ENCODE measurements around the gene BTBD9. TPM values are rescaled to one million over a fixed set of nuclear protein-coding genes. Genes with fewer than 3 reads are reported as not detected.

BTBD9 gene
- total RNA-seq, 1 donor from 2014 or later = 47.9 TPM

DNA sequence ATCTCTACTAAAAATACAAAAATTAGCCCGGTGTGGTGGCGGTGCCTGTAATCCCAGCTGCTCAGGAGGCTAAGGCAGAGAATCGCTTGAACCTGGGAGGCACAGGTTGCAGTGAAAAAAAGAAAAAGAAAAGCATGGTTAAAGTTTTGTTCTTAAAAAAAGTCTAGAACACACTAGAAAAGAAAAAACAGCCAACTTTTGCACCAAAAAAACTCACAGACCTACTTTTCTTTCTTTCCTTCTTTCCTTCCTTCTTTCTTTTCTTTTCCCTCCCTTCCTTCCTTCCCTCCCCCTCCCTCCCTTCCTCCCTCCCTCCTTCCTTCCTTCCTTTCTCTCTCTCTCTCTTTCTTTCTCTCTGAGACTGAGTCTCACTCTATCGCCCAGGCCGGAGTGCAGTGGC, 204.4 kb downstream of the BTBD9 start:
- ATAC-seq = no peak
- H3K36me3 ChIP-seq = no peaks in the 10 kb centered on the region
- H3K9me3 ChIP-seq = no peaks in the 10 kb centered on the region
- TF ChIP-seq, protein P1, sequence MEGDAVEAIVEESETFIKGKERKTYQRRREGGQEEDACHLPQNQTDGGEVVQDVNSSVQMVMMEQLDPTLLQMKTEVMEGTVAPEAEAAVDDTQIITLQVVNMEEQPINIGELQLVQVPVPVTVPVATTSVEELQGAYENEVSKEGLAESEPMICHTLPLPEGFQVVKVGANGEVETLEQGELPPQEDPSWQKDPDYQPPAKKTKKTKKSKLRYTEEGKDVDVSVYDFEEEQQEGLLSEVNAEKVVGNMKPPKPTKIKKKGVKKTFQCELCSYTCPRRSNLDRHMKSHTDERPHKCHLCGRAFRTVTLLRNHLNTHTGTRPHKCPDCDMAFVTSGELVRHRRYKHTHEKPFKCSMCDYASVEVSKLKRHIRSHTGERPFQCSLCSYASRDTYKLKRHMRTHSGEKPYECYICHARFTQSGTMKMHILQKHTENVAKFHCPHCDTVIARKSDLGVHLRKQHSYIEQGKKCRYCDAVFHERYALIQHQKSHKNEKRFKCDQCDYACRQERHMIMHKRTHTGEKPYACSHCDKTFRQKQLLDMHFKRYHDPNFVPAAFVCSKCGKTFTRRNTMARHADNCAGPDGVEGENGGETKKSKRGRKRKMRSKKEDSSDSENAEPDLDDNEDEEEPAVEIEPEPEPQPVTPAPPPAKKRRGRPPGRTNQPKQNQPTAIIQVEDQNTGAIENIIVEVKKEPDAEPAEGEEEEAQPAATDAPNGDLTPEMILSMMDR (IDR thresholded peaks at IDR 0.05) = no peak
- no peaks in the 10 kb centered on the region for H3K27me3 ChIP-seq
- no peak overlapping the region for H3K27ac ChIP-seq
- intact Hi-C loops (cut with DNase I) = no loop called here
- no peak for DNase-seq
- H3K4me3 ChIP-seq = no peak overlapping the region
- no peaks in the 10 kb centered on the region for H3K4me1 ChIP-seq

DNA sequence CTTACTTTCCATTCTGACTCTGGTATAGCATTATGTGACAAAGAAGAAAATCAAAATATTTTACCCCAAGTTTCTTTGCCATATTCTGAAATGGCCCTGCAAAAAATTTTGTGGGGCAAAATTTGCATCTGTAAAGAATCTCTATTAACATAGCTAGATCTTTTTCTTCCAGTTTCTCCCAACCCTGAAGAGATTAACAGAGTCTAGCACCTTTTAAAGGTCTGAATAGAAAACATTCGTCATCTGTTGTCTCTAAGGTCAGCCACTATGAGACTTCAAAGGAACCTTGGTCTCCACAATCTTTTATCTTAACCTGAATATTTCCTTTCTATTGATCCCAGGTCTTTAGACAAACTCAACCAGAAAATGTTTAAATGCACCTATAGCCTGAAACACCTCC, 205.7 kb downstream of the BTBD9 start:
- no peaks in the 10 kb centered on the region for H3K4me1 ChIP-seq
- intact Hi-C loops (cut with DNase I) = no loop called here
- ATAC-seq (no peak), DNase-seq (no peak)
- H3K36me3 ChIP-seq = no peaks in the 10 kb centered on the region
- TF ChIP-seq, protein P1 (IDR thresholded peaks at IDR 0.05) = no peak
- H3K4me3 ChIP-seq = no peak overlapping the region
- no peaks in the 10 kb centered on the region for H3K27me3 ChIP-seq
- H3K27ac ChIP-seq = no peak overlapping the region
- no peaks in the 10 kb centered on the region for H3K9me3 ChIP-seq

DNA sequence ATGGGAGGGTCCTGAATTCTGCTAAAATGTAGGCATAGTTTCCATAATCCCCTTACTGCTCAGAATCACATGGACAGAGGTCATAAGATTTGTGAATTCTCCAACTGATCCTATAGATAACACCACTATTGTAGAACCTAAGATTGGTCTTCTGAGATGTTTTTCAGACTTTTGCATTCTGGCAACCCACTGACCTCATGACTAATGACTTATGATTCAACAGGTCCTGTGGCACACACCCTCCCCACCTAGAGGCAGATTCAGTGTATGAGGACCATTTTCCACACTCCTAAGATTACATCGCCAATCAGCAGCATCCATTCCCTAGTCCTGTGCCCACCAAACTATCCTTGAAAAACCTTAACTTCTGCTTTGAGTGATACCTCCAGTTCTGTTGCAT, 207.2 kb downstream of the BTBD9 start:
- no peak overlapping the region for H3K4me3 ChIP-seq
- H3K4me1 ChIP-seq = no peaks in the 10 kb centered on the region
- no peaks in the 10 kb centered on the region for H3K27me3 ChIP-seq
- intact Hi-C loops (cut with DNase I) = no loop called here
- H3K27ac ChIP-seq = no peak overlapping the region
- TF ChIP-seq, protein P1 (IDR thresholded peaks at IDR 0.05) = no peak
- no peaks in the 10 kb centered on the region for H3K9me3 ChIP-seq
- no peaks in the 10 kb centered on the region for H3K36me3 ChIP-seq
- ATAC-seq (no peak), DNase-seq (no peak)

DNA sequence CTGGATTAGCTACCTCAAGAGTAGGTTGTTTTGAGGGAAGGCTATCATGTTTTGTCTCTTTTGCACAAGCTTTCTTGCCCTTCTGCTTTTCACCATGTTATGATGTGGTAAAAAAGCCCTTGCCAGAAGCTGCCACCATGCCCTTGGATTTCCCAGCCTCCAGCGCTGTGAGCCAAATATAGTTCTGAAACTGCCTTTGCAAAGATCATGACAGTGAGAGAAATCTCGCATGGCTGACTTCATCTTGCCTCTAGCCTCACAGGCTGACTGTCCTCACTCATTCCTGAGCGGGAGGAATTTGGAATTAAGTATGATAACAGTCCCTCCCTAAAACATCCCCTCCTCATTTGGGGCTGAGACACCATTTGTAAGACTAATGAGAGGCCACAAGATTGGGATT, 207.7 kb downstream of the BTBD9 start:
- no peak for DNase-seq

DNA sequence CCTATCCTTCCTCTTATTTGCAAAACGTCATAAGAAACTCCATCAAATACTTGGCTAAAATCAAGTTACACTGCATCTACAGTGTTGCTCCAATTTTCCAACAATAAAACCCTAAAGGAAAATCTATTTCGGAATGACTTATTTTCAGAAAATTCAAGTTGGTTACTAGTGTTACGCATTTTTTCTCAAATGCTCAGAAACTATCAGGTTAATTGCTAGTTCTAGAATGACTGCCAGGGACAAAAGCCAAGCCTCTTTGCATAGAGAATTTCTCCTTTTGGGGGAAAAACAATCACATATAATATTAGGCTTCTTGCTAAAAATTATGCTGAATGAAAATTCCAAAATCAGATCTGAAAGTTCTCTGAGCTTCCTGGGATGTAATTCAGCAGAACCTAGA, 210.2 kb downstream of the BTBD9 start:
- no peaks in the 10 kb centered on the region for H3K27me3 ChIP-seq
- H3K27ac ChIP-seq = no peak overlapping the region
- TF ChIP-seq, protein P1 (IDR thresholded peaks at IDR 0.05) = no peak
- ATAC-seq (no peak), DNase-seq (no peak)
- no peaks in the 10 kb centered on the region for H3K9me3 ChIP-seq
- H3K36me3 ChIP-seq = no peaks in the 10 kb centered on the region
- no peaks in the 10 kb centered on the region for H3K4me1 ChIP-seq
- no peak overlapping the region for H3K4me3 ChIP-seq
- intact Hi-C loops (cut with DNase I) = no loop called here

More for the DNA sequence above, 207.7 kb downstream of the BTBD9 start:
- H3K4me1 ChIP-seq = no peaks in the 10 kb centered on the region
- TF ChIP-seq, protein P1 (IDR thresholded peaks at IDR 0.05) = no peak
- H3K27me3 ChIP-seq = no peaks in the 10 kb centered on the region
- H3K27ac ChIP-seq = no peak overlapping the region
- intact Hi-C loops (cut with DNase I) = no loop called here
- H3K9me3 ChIP-seq = no peaks in the 10 kb centered on the region
- H3K36me3 ChIP-seq = no peaks in the 10 kb centered on the region
- no peak overlapping the region for H3K4me3 ChIP-seq
- no peak for ATAC-seq

Data from upper lobe of right lung (tissue), 1 donor.